GM23338 (cell line): ENCODE results near the gene PIGV.

Experiments used
- CREB1 ChIP-seq: fragments of 250-450 bp; sonication (Bioruptor Pico); IDR thresholded peaks from 2 replicates; pipeline ENCODE4 v1.5.0; 2020; ENCODE audit warnings: low read depth, mild to moderate bottlenecking, moderate library complexity
- ETS1 ChIP-seq: IDR thresholded peaks from 2 replicates; pipeline ENCODE4 v1.6.1; 2016; ENCODE audit warnings: antibody characterized with exemption
- EZH2 ChIP-seq: fragments of 200-600 bp; sonication (generic); IDR thresholded peaks from one replicate; pipeline ENCODE4 v1.8.0; 2017; ENCODE audit warnings: antibody characterized with exemption, mild to moderate bottlenecking, low read depth; ENCODE audit not compliant: unreplicated experiment
- EZH2phosphoT487 ChIP-seq: fragments of 200-600 bp; sonication (generic); IDR thresholded peaks from one replicate; pipeline ENCODE4 v1.8.1; 2018; ENCODE audit warnings: antibody characterized with exemption; ENCODE audit not compliant: unreplicated experiment
- JUNB ChIP-seq: IDR thresholded peaks from one replicate; pipeline ENCODE4 v1.6.1; 2016; ENCODE audit warnings: antibody characterized with exemption; ENCODE audit not compliant: unreplicated experiment
- NANOG ChIP-seq: IDR thresholded peaks from 2 replicates; pipeline ENCODE4 v1.6.1; 2016; ENCODE audit warnings: antibody characterized with exemption, borderline replicate concordance
- POLR2AphosphoS5 ChIP-seq: IDR thresholded peaks from 2 replicates; pipeline ENCODE4 v1.6.1; 2016; ENCODE audit warnings: antibody characterized with exemption, low read depth
- STAT1 ChIP-seq: IDR thresholded peaks from one replicate; pipeline ENCODE4 v1.6.1; 2016; ENCODE audit warnings: antibody characterized with exemption; ENCODE audit not compliant: unreplicated experiment
- ZNF331 ChIP-seq: fragments of 250-450 bp; sonication (Bioruptor Pico); IDR thresholded peaks from 2 replicates; pipeline ENCODE4 v1.5.0; 2020; ENCODE audit warnings: low read depth, mild to moderate bottlenecking, moderate library complexity
- ZNF462 ChIP-seq: fragments of 250-450 bp; sonication (Bioruptor Pico); IDR thresholded peaks from 2 replicates; pipeline ENCODE4 v1.5.0; 2020; ENCODE audit warnings: mild to moderate bottlenecking, moderate library complexity
- TF ChIP-seq, protein P1 (sequence below), 2 experiments: fragments of 200-600 bp in 1 of 2; sonication (generic) in 1 of 2; conservative IDR thresholded peaks; 2 replicates each; pipeline versions ENCODE4 v1.5.1 to v1.6.1; 2016 to 2017; ENCODE audit warnings: antibody characterized with exemption in 2 of 2, low read depth in 2 of 2, mild to moderate bottlenecking in 2 of 2, moderate library complexity in 1 of 2
- TF ChIP-seq, protein P2 (sequence below): IDR thresholded peaks from one replicate; pipeline ENCODE4 v1.6.1; 2018; ENCODE audit warnings: antibody characterized with exemption; ENCODE audit not compliant: unreplicated experiment

DNA sequence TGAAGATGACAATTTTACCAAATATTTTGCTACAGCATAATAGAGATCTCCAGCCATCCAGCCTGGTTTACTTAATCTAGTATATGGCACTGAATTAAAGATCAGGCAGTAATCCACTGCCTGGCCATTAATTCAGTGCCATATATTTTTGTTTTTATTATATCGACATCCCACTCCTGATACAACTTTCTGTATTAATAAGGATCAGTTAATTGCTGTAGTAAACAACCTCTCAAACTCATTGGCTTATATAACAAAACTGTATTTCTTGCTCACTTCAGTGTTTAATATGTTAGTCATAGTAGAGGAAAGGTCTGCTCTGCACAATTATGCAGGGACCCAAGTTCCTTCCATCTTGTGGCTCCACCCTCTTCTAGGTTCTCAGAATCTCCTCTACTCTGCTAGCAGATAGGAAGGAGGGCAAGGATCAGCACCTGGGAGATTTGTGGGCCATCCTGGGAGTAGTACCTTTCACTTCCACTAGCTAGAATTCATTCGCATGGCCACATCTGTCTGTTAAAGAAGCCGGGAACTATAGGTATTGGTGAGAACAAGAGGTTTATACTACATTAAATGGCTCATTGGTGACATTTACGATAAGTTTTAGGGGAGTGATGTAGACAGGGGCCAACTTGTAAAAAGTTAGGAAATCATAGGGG, 35.1 kb downstream of the PIGV start:
- TF ChIP-seq EZH2 (no peak), ETS1 (no peak), STAT1 (no peak), EZH2phosphoT487 (no peak), NANOG (no peak), POLR2AphosphoS5 (no peak), CREB1 (CRISPR knock-in tag) (no peak), ZNF331 (CRISPR knock-in tag) (no peak), JUNB (no peak), ZNF462 (CRISPR knock-in tag) (no peak)
- TF ChIP-seq, protein P1, sequence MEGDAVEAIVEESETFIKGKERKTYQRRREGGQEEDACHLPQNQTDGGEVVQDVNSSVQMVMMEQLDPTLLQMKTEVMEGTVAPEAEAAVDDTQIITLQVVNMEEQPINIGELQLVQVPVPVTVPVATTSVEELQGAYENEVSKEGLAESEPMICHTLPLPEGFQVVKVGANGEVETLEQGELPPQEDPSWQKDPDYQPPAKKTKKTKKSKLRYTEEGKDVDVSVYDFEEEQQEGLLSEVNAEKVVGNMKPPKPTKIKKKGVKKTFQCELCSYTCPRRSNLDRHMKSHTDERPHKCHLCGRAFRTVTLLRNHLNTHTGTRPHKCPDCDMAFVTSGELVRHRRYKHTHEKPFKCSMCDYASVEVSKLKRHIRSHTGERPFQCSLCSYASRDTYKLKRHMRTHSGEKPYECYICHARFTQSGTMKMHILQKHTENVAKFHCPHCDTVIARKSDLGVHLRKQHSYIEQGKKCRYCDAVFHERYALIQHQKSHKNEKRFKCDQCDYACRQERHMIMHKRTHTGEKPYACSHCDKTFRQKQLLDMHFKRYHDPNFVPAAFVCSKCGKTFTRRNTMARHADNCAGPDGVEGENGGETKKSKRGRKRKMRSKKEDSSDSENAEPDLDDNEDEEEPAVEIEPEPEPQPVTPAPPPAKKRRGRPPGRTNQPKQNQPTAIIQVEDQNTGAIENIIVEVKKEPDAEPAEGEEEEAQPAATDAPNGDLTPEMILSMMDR (conservative IDR thresholded peaks at IDR 0.05; ENCODE audit: low read depth in 2 of 2) = no peak
- TF ChIP-seq, protein P2, sequence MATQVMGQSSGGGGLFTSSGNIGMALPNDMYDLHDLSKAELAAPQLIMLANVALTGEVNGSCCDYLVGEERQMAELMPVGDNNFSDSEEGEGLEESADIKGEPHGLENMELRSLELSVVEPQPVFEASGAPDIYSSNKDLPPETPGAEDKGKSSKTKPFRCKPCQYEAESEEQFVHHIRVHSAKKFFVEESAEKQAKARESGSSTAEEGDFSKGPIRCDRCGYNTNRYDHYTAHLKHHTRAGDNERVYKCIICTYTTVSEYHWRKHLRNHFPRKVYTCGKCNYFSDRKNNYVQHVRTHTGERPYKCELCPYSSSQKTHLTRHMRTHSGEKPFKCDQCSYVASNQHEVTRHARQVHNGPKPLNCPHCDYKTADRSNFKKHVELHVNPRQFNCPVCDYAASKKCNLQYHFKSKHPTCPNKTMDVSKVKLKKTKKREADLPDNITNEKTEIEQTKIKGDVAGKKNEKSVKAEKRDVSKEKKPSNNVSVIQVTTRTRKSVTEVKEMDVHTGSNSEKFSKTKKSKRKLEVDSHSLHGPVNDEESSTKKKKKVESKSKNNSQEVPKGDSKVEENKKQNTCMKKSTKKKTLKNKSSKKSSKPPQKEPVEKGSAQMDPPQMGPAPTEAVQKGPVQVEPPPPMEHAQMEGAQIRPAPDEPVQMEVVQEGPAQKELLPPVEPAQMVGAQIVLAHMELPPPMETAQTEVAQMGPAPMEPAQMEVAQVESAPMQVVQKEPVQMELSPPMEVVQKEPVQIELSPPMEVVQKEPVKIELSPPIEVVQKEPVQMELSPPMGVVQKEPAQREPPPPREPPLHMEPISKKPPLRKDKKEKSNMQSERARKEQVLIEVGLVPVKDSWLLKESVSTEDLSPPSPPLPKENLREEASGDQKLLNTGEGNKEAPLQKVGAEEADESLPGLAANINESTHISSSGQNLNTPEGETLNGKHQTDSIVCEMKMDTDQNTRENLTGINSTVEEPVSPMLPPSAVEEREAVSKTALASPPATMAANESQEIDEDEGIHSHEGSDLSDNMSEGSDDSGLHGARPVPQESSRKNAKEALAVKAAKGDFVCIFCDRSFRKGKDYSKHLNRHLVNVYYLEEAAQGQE = no peak
